Mammary epithelial cell (primary cell): ENCODE measurements around the gene HERC4.

Experiments used
- CTCF ChIP-seq, 2 donors: IDR thresholded peaks in 1 of 2; conservative IDR thresholded peaks in 1 of 2; 2 replicates each; pipeline ENCODE4 v1.5.1; 2011 to 2012; ENCODE audit warnings: inconsistent platforms in 2 of 2, low read length in 2 of 2, mild to moderate bottlenecking in 2 of 2, control low read depth in 1 of 2, low read depth in 1 of 2; ENCODE audit not compliant: insufficient read depth in 1 of 2; ENCODE audit errors: extremely low read depth in 1 of 2
- EZH2 ChIP-seq: IDR thresholded peaks from 2 replicates; pipeline ENCODE4 v1.6.1; 2012; ENCODE audit warnings: low read length, inconsistent platforms, borderline replicate concordance

GRCh38 chr10:68075550-68076004 lies 494 bp upstream of the HERC4 start:
- no peak for TF ChIP-seq CTCF (conservative IDR thresholded peaks at IDR 0.05 in 1 of 2, IDR thresholded peaks at IDR 0.05 in 1 of 2; ENCODE audit: extremely low read depth in 1 of 2, insufficient read depth in 1 of 2, low read depth in 1 of 2, low read length in 2 of 2)
- no peak for TF ChIP-seq EZH2
